ENCODE results near the gene GRHPR. TPM values are rescaled to one million over a fixed set of nuclear protein-coding genes. Genes with fewer than 3 reads are reported as not detected.

GRHPR gene
- total and polyA plus RNA-seq, 4 experiments from 2014 or later: 57.2 to 106 (median 63.2) TPM

- H3K4me1 ChIP-seq (ENCODE audit: insufficient read depth, low read length): no peaks in the 10 kb centered on the region
- no peak overlapping the region for H3K27ac ChIP-seq (ENCODE audit: low read depth, low read length)
- no peaks in the 10 kb centered on the region for H3K36me3 ChIP-seq (ENCODE audit: insufficient read depth, low read length)
- Mint-ChIP-seq H3K4me3 (no peak overlapping the region), H3K27ac (no peak overlapping the region), H3K4me1 (no peaks in the 10 kb centered on the region), H3K27me3 (peaks cover 2 to 3% of the 10 kb centered on the region in 2 donors), H3K36me3 (no peaks in the 10 kb centered on the region), H3K9me3 (no peaks in the 10 kb centered on the region)
- intact Hi-C loops (cut with micrococcal nuclease): no loop called here
- ChIA-PET POLR2A (ENCODE audit: partially characterized antibody) (no interaction called here), CTCF (ENCODE audit: partially characterized antibody) (interaction anchor here (1.0 to 1.2 kb wide), 3 partner anchors 9 to 525 kb away, joined by 3 to 4 read pairs (median 3); no protein-coding TSS in a partner anchor)
- no peak overlapping the region for H3K4me3 ChIP-seq (ENCODE audit: low read length in 2 of 2)
- H3K9me3 ChIP-seq (ENCODE audit: control insufficient read depth in 1 of 2, low read length in 2 of 2): no peaks in the 10 kb centered on the region
- H3K27me3 ChIP-seq (ENCODE audit: insufficient read depth, low read length): no peaks in the 10 kb centered on the region
- DNase-seq: no peak
Measured at GRCh38 chr9:37398464-37399025, 24.0 kb upstream of the GRHPR start.

GRCh38 chr9:37399336-37399735, 23.2 kb upstream of the GRHPR start:
- Mint-ChIP-seq H3K27me3 (peaks cover 2 to 3% of the 10 kb centered on the region in 2 donors), H3K4me1 (no peaks in the 10 kb centered on the region), H3K27ac (no peak overlapping the region), H3K36me3 (no peaks in the 10 kb centered on the region), H3K9me3 (no peaks in the 10 kb centered on the region), H3K4me3 (no peak overlapping the region)
- no peak overlapping the region for H3K4me3 ChIP-seq (ENCODE audit: low read length in 2 of 2)
- no peaks in the 10 kb centered on the region for H3K9me3 ChIP-seq (ENCODE audit: control insufficient read depth in 1 of 2, low read length in 2 of 2)
- no peaks in the 10 kb centered on the region for H3K27me3 ChIP-seq (ENCODE audit: insufficient read depth, low read length)
- no peak for DNase-seq
- intact Hi-C loops (cut with micrococcal nuclease): no loop called here
- no peaks in the 10 kb centered on the region for H3K36me3 ChIP-seq (ENCODE audit: insufficient read depth, low read length)
- CTCF ChIA-PET (ENCODE audit: partially characterized antibody): no interaction called here
- no peak overlapping the region for H3K27ac ChIP-seq (ENCODE audit: low read depth, low read length)
- H3K4me1 ChIP-seq (ENCODE audit: insufficient read depth, low read length): no peaks in the 10 kb centered on the region
- POLR2A ChIA-PET (ENCODE audit: partially characterized antibody): no interaction called here

GRCh38 chr9:37404590-37404989, 17.9 kb upstream of the GRHPR start:
- ChIA-PET CTCF (ENCODE audit: partially characterized antibody) (interaction anchor here (1.1 kb wide), 1 partner anchor 14 kb away, joined by 5 read pairs; no protein-coding TSS in a partner anchor), POLR2A (ENCODE audit: partially characterized antibody) (no interaction called here)
- Histone ChIP-seq H3K27ac (ENCODE audit: low read depth, low read length) (no peak overlapping the region), H3K36me3 (ENCODE audit: insufficient read depth, low read length) (no peaks in the 10 kb centered on the region), H3K9me3 (ENCODE audit: control insufficient read depth in 1 of 2, low read length in 2 of 2) (no peaks in the 10 kb centered on the region), H3K4me3 (ENCODE audit: low read length in 2 of 2) (no peak overlapping the region), H3K27me3 (ENCODE audit: insufficient read depth, low read length) (no peaks in the 10 kb centered on the region), H3K4me1 (ENCODE audit: insufficient read depth, low read length) (peaks cover 11% of the 10 kb centered on the region)
- Mint-ChIP-seq H3K27me3 (peaks cover 0 to 3% of the 10 kb centered on the region in 2 donors), H3K27ac (no peak overlapping the region), H3K36me3 (no peaks in the 10 kb centered on the region), H3K4me3 (no peak overlapping the region), H3K9me3 (no peaks in the 10 kb centered on the region), H3K4me1 (peaks cover 10 to 17% (median 11%) of the 10 kb centered on the region in 4 donors)
- no peak for DNase-seq
- intact Hi-C loops (cut with micrococcal nuclease): no loop called here

- intact Hi-C loops (cut with micrococcal nuclease): no loop called here
- peaks cover 18% of the 10 kb centered on the region for H3K4me1 ChIP-seq (ENCODE audit: insufficient read depth, low read length)
- peaks cover 0 to 2% of the 10 kb centered on the region in 2 donors for H3K27me3 Mint-ChIP-seq
- no peaks in the 10 kb centered on the region for H3K27me3 ChIP-seq (ENCODE audit: insufficient read depth, low read length)
- no peaks in the 10 kb centered on the region for H3K36me3 Mint-ChIP-seq
- H3K9me3 Mint-ChIP-seq: no peaks in the 10 kb centered on the region
- H3K27ac Mint-ChIP-seq: no peak overlapping the region
- H3K4me3 ChIP-seq (ENCODE audit: low read length in 2 of 2): no peak overlapping the region
- CTCF ChIA-PET (ENCODE audit: partially characterized antibody): interaction anchor here (1.1 kb wide), 1 partner anchor 13 kb away, joined by 5 read pairs; no protein-coding TSS in a partner anchor
- H3K36me3 ChIP-seq (ENCODE audit: insufficient read depth, low read length): no peaks in the 10 kb centered on the region
- no peak overlapping the region for H3K4me3 Mint-ChIP-seq
- H3K9me3 ChIP-seq (ENCODE audit: control insufficient read depth in 1 of 2, low read length in 2 of 2): no peaks in the 10 kb centered on the region
- POLR2A ChIA-PET (ENCODE audit: partially characterized antibody): no interaction called here
- H3K27ac ChIP-seq (ENCODE audit: low read depth, low read length): no peak overlapping the region
- peaks cover 14 to 23% (median 17%) of the 10 kb centered on the region in 4 donors for H3K4me1 Mint-ChIP-seq
- no peak for DNase-seq
Measured at GRCh38 chr9:37405350-37405749, 17.1 kb upstream of the GRHPR start.

GRCh38 chr9:37405764-37406380, 16.6 kb upstream of the GRHPR start:
- Histone ChIP-seq H3K27me3 (ENCODE audit: insufficient read depth, low read length) (no peaks in the 10 kb centered on the region), H3K4me1 (ENCODE audit: insufficient read depth, low read length) (peaks cover 20% of the 10 kb centered on the region), H3K27ac (ENCODE audit: low read depth, low read length) (no peak overlapping the region), H3K9me3 (ENCODE audit: control insufficient read depth in 1 of 2, low read length in 2 of 2) (no peaks in the 10 kb centered on the region), H3K4me3 (ENCODE audit: low read length in 2 of 2) (no peak overlapping the region), H3K36me3 (ENCODE audit: insufficient read depth, low read length) (no peaks in the 10 kb centered on the region)
- Mint-ChIP-seq H3K27me3 (no peaks in the 10 kb centered on the region), H3K4me3 (no peak overlapping the region), H3K27ac (no peak overlapping the region), H3K9me3 (no peaks in the 10 kb centered on the region), H3K4me1 (peaks cover 14 to 25% (median 18%) of the 10 kb centered on the region in 4 donors), H3K36me3 (no peaks in the 10 kb centered on the region)
- intact Hi-C loops (cut with micrococcal nuclease): no loop called here
- CTCF ChIA-PET (ENCODE audit: partially characterized antibody): interaction anchor here (0.8 kb wide), 1 partner anchor 533 kb away, joined by 3 read pairs; no protein-coding TSS in a partner anchor
- POLR2A ChIA-PET (ENCODE audit: partially characterized antibody): no interaction called here
- no peak for DNase-seq

- peaks cover 14 to 26% (median 19%) of the 10 kb centered on the region in 4 donors for H3K4me1 Mint-ChIP-seq
- H3K36me3 Mint-ChIP-seq: no peaks in the 10 kb centered on the region
- no peaks in the 10 kb centered on the region for H3K27me3 Mint-ChIP-seq
- ChIA-PET CTCF (ENCODE audit: partially characterized antibody) (interaction anchor here (0.8 to 1.7 kb wide), 5 partner anchors 9 to 534 kb away, joined by 3 to 6 read pairs (median 3); no protein-coding TSS in a partner anchor), POLR2A (ENCODE audit: partially characterized antibody) (no interaction called here)
- DNase-seq: no peak
- Histone ChIP-seq H3K9me3 (ENCODE audit: control insufficient read depth in 1 of 2, low read length in 2 of 2) (no peaks in the 10 kb centered on the region), H3K36me3 (ENCODE audit: insufficient read depth, low read length) (no peaks in the 10 kb centered on the region), H3K27ac (ENCODE audit: low read depth, low read length) (no peak overlapping the region), H3K27me3 (ENCODE audit: insufficient read depth, low read length) (no peaks in the 10 kb centered on the region), H3K4me1 (ENCODE audit: insufficient read depth, low read length) (peaks cover 20% of the 10 kb centered on the region), H3K4me3 (ENCODE audit: low read length in 2 of 2) (no peak overlapping the region)
- no peaks in the 10 kb centered on the region for H3K9me3 Mint-ChIP-seq
- intact Hi-C loops (cut with micrococcal nuclease): no loop called here
- no peak overlapping the region for H3K27ac Mint-ChIP-seq
- no peak overlapping the region for H3K4me3 Mint-ChIP-seq
Measured at GRCh38 chr9:37406603-37407401, 15.7 kb upstream of the GRHPR start.

GRCh38 chr9:37407468-37407867, 15.0 kb upstream of the GRHPR start:
- Histone ChIP-seq H3K27ac (ENCODE audit: low read depth, low read length) (no peak overlapping the region), H3K9me3 (ENCODE audit: control insufficient read depth in 1 of 2, low read length in 2 of 2) (no peaks in the 10 kb centered on the region), H3K27me3 (ENCODE audit: insufficient read depth, low read length) (no peaks in the 10 kb centered on the region), H3K36me3 (ENCODE audit: insufficient read depth, low read length) (no peaks in the 10 kb centered on the region), H3K4me3 (ENCODE audit: low read length in 2 of 2) (no peak overlapping the region), H3K4me1 (ENCODE audit: insufficient read depth, low read length) (peaks cover 20% of the 10 kb centered on the region)
- Mint-ChIP-seq H3K4me1 (peaks cover 16 to 31% (median 22%) of the 10 kb centered on the region in 4 donors), H3K9me3 (no peaks in the 10 kb centered on the region), H3K4me3 (no peak overlapping the region), H3K36me3 (no peaks in the 10 kb centered on the region), H3K27ac (peak overlapping the region in 5 of 7 donors; percentile 6 to 71 (median 45)), H3K27me3 (no peaks in the 10 kb centered on the region)
- ChIA-PET POLR2A (ENCODE audit: partially characterized antibody) (interaction anchor here (1.8 kb wide), 1 partner anchor 18 kb away, joined by 3 read pairs; no protein-coding TSS in a partner anchor), CTCF (ENCODE audit: partially characterized antibody) (interaction anchor here (1.0 to 1.7 kb wide), 5 partner anchors 8 to 534 kb away, joined by 3 to 6 read pairs (median 3); no protein-coding TSS in a partner anchor)
- intact Hi-C loops (cut with micrococcal nuclease): no loop called here
- DNase-seq: no peak
